Measurements from ENCODE around the gene HIGD1A. TPM values are rescaled to one million over a fixed set of nuclear protein-coding genes. Genes with fewer than 3 reads are reported as not detected.

Gene HIGD1A
- total and polyA plus RNA-seq, 9 of the 15 experiments (the other 6 are each of a cell fraction or from before 2014, with no cell fraction given) = 165 to 1,185 (median 333) TPM

GRCh38 chr3:42815826-42816225 lies 11.5 kb upstream of the HIGD1A start:
- FAIRE-seq (no peak), DNase-seq (ENCODE audit: extremely low read depth in 1 of 4, low spot score in 3 of 4) (no peak), ATAC-seq (no peak)
- Histone ChIP-seq H3K9me3 (replicated peaks; ENCODE audit: control insufficient read depth, insufficient read depth, low read depth, low read length) (peaks cover 7% of the 10 kb centered on the region), H4K20me1 (replicated peaks; ENCODE audit: control insufficient read depth, insufficient read depth, low read length) (no peaks in the 10 kb centered on the region), H3K4me3 (no peak overlapping the region), H2AFZ (ENCODE audit: low read depth, low read length) (no peak overlapping the region), H3K27me3 (ENCODE audit: control insufficient read depth in 2 of 2, insufficient read depth in 2 of 2, low read length in 2 of 2) (0 out of 5 replicates have a peak, but pooled peaks cover 0 to 4% of the 10 kb centered on the region in 2 experiments), H3K36me3 (ENCODE audit: control insufficient read depth, insufficient read depth, low read length) (no peaks in the 10 kb centered on the region), H3K27ac (ENCODE audit: extremely low read depth, low read depth, low read length) (no peak overlapping the region), H3K79me2 (ENCODE audit: control insufficient read depth, insufficient read depth, low read length) (no peaks in the 10 kb centered on the region), H3K4me1 (replicated peaks in 1 of 2; ENCODE audit: control insufficient read depth in 2 of 2, insufficient read depth in 2 of 2, low read length in 2 of 2) (peaks cover 4 to 21% of the 10 kb centered on the region in 2 experiments; a peak in 4 of 5 replicates), H3K9me1 (ENCODE audit: control insufficient read depth, insufficient read depth, low read length) (no peaks in the 10 kb centered on the region), H3K4me2 (ENCODE audit: insufficient read depth, low read length) (no peak overlapping the region), H3K9ac (ENCODE audit: insufficient read depth in 1 of 2, low read depth in 2 of 2, low read length in 2 of 2) (no peak overlapping the region)
- no peak for TF ChIP-seq ZNF280A (IDR thresholded peaks at IDR 0.05; ENCODE audit: low read depth, partially characterized antibody)
- TF ChIP-seq POLR2B (IDR thresholded peaks at IDR 0.05; ENCODE audit: low read depth, partially characterized antibody) = no peak
- TF ChIP-seq, protein P1, sequence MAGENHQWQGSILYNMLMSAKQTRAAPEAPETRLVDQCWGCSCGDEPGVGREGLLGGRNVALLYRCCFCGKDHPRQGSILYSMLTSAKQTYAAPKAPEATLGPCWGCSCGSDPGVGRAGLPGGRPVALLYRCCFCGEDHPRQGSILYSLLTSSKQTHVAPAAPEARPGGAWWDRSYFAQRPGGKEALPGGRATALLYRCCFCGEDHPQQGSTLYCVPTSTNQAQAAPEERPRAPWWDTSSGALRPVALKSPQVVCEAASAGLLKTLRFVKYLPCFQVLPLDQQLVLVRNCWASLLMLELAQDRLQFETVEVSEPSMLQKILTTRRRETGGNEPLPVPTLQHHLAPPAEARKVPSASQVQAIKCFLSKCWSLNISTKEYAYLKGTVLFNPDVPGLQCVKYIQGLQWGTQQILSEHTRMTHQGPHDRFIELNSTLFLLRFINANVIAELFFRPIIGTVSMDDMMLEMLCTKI (IDR thresholded peaks at IDR 0.05; ENCODE audit: partially characterized antibody) = no peak
- peak; percentile 13 for TF ChIP-seq MEIS2 (IDR thresholded peaks at IDR 0.05; ENCODE audit: partially characterized antibody)
- TF ChIP-seq, protein P2, sequence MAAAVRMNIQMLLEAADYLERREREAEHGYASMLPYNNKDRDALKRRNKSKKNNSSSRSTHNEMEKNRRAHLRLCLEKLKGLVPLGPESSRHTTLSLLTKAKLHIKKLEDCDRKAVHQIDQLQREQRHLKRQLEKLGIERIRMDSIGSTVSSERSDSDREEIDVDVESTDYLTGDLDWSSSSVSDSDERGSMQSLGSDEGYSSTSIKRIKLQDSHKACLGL (CRISPR knock-in tag; IDR thresholded peaks at IDR 0.05; ENCODE audit: borderline replicate concordance, poor library complexity, severe bottlenecking) = no peak
- TF ChIP-seq MYNN (IDR thresholded peaks at IDR 0.05) = peak; percentile 73; the same call in 1 of the 2 replicates
- no peak for TF ChIP-seq MYNN (CRISPR knock-in tag; IDR thresholded peaks at IDR 0.05)
- TF ChIP-seq GTF2F1 (IDR thresholded peaks at IDR 0.05; ENCODE audit: low read depth, low read length) = no peak
- BruUV-seq (replicated peaks) = no TSS peak
- in situ Hi-C loops (cut with MboI) = no loop called here
- CTCF ChIA-PET (ENCODE audit: low intra/inter-chr PET ratio) = no interaction called here
- POLR2A ChIA-PET = interaction anchor here (0.9 to 3.1 kb wide), 4 partner anchors 9 to 22 kb away, joined by 3 to 19 read pairs (median 4); partner anchors contain the start of gene HIGD1A
- WGBS (ENCODE audit: insufficient coverage, low coverage, missing lambda C conversion rate) = 30% methylated on average over 2 of the region's 2 CpGs
- intact Hi-C loops (cut with micrococcal nuclease) = no loop called here
